Neural progenitor cell (in vitro differentiated cells): ENCODE measurements around the gene WFS1. TPM values are rescaled to one million over a fixed set of nuclear protein-coding genes. Genes with fewer than 3 reads are reported as not detected.
A peak's percentile ranks its signal among the peaks of the same experiment; 100 is the strongest.

ENCODE experiments used
- DNase-seq: peaks from one replicate; pipeline ENCODE4 v3.0.0-alpha.2; 2016; ENCODE audit warnings: low spot score
- H2AFZ ChIP-seq: fragments of 200-600 bp; sonication (generic); replicated peaks from 2 replicates; pipeline ENCODE4 v1.6.1; 2016; ENCODE audit warnings: antibody characterized with exemption
- H3F3A ChIP-seq: fragments of 200-600 bp; sonication (generic); 2 replicates; pipeline ENCODE4 v1.6.1; 2016; ENCODE audit warnings: antibody characterized with exemption, low read depth
- H3K27ac ChIP-seq: fragments of 200-600 bp; sonication (generic); 2 replicates; pipeline ENCODE4 v1.5.1; 2016; ENCODE audit warnings: mild to moderate bottlenecking
- H3K27me3 ChIP-seq: fragments of 200-600 bp; sonication (generic); 2 replicates; pipeline ENCODE4 v1.6.1; 2016; ENCODE audit warnings: mild to moderate bottlenecking, moderate library complexity
- H3K36me3 ChIP-seq: fragments of 200-600 bp; sonication (generic); 2 replicates; pipeline ENCODE4 v1.5.1; 2016
- H3K4me1 ChIP-seq: fragments of 200-600 bp; sonication (generic); 2 replicates; pipeline ENCODE4 v1.6.1; 2016; ENCODE audit warnings: mixed run types
- H3K4me2 ChIP-seq: fragments of 200-600 bp; sonication (generic); 2 replicates; pipeline ENCODE4 v1.6.1; 2016
- H3K4me3 ChIP-seq: fragments of 200-600 bp; sonication (generic); 2 replicates; pipeline ENCODE4 v1.5.1; 2016
- H3K79me2 ChIP-seq: fragments of 200-600 bp; sonication (generic); 2 replicates; pipeline ENCODE4 v1.6.1; 2016; ENCODE audit warnings: low read depth
- H3K9ac ChIP-seq: fragments of 200-600 bp; sonication (generic); 2 replicates; pipeline ENCODE4 v1.6.1; 2016
- H3K9me3 ChIP-seq: fragments of 200-600 bp; sonication (generic); 2 replicates; pipeline ENCODE4 v1.5.1; 2016; ENCODE audit warnings: low read depth
- H4K20me1 ChIP-seq: fragments of 200-600 bp; sonication (generic); 2 replicates; pipeline ENCODE4 v1.6.1; 2016; ENCODE audit warnings: low read depth
- H3K27ac Mint-ChIP-seq: 3 replicates; pipeline ENCODE4 v1.8.0; 2021; ENCODE audit warnings: mixed read lengths
- H3K27me3 Mint-ChIP-seq: 2 replicates; pipeline ENCODE4 v1.8.0; 2022; ENCODE audit warnings: low read depth, mild to moderate bottlenecking, inconsistent platforms, moderate library complexity, mixed read lengths; ENCODE audit not compliant: insufficient read depth
- H3K36me3 Mint-ChIP-seq: 3 replicates; pipeline ENCODE4 v1.8.0; 2021; ENCODE audit warnings: mixed read lengths
- H3K4me1 Mint-ChIP-seq: 3 replicates; pipeline ENCODE4 v1.8.0; 2021; ENCODE audit warnings: mixed read lengths
- H3K4me3 Mint-ChIP-seq: 3 replicates; pipeline ENCODE4 v1.8.0; 2021; ENCODE audit warnings: mild to moderate bottlenecking, moderate library complexity, mixed read lengths
- H3K9me3 Mint-ChIP-seq: 3 replicates; pipeline ENCODE4 v1.8.0; 2020; ENCODE audit warnings: mixed read lengths
- CTCF ChIP-seq: fragments of 200-600 bp; sonication (generic); IDR thresholded peaks from 2 replicates; pipeline ENCODE4 v1.5.1; 2017; ENCODE audit warnings: antibody characterized with exemption, mild to moderate bottlenecking
- EZH2 ChIP-seq: fragments of 200-600 bp; sonication (generic); IDR thresholded peaks from 2 replicates; pipeline ENCODE4 v1.6.1; 2017; ENCODE audit warnings: antibody characterized with exemption, mild to moderate bottlenecking, moderate library complexity
- EZH2phosphoT487 ChIP-seq: fragments of 200-600 bp; sonication (generic); IDR thresholded peaks from 2 replicates; pipeline ENCODE4 v1.6.1; 2017; ENCODE audit warnings: antibody characterized with exemption
- total RNA-seq: library from RNA; depleted of rRNA; stranded (reverse); fragments of >200 nt; gene quantifications from 2 replicates; pipeline ENCODE4 v1.2.3, GENCODE V29; 2015; ENCODE audit warnings: low replicate concordance

WFS1 gene
- total RNA-seq, 1 donor from 2014 or later: 8.8 TPM

GRCh38 chr4:6335040-6335590 lies 65.5 kb downstream of the WFS1 start:
- peaks cover 30% of the 10 kb centered on the region for H3K27me3 Mint-ChIP-seq

GRCh38 chr4:6336166-6336565 lies 66.5 kb downstream of the WFS1 start:
- no peak overlapping the region for H2AFZ ChIP-seq
- no peak overlapping the region for H3K9ac ChIP-seq
- Mint-ChIP-seq H3K4me3 (no peak overlapping the region), H3K27me3 (peaks cover 25% of the 10 kb centered on the region), H3K9me3 (peaks cover 2% of the 10 kb centered on the region), H3K27ac (no peak overlapping the region), H3K4me1 (peaks cover 19% of the 10 kb centered on the region), H3K36me3 (no peaks in the 10 kb centered on the region)
- TF ChIP-seq EZH2: no peak
- H3K4me2 ChIP-seq: no peak overlapping the region
- no peaks in the 10 kb centered on the region for H3K9me3 ChIP-seq
- no peaks in the 10 kb centered on the region for H3K79me2 ChIP-seq
- no peaks in the 10 kb centered on the region for H3K36me3 ChIP-seq
- no peak overlapping the region for H3K27ac ChIP-seq
- H3K4me1 ChIP-seq: peaks cover 12% of the 10 kb centered on the region
- peaks cover 6% of the 10 kb centered on the region for H3K27me3 ChIP-seq
- DNase-seq: no peak
- H3K4me3 ChIP-seq: no peak overlapping the region
- H4K20me1 ChIP-seq: no peaks in the 10 kb centered on the region
- H3F3A ChIP-seq: no peaks in the 10 kb centered on the region

More at GRCh38 chr4:6335040-6335590, 65.5 kb downstream of the WFS1 start:
- Histone ChIP-seq H3K9ac (no peak overlapping the region), H4K20me1 (no peaks in the 10 kb centered on the region), H3K4me1 (peaks cover 12% of the 10 kb centered on the region), H3K27ac (no peak overlapping the region), H3K4me2 (no peak overlapping the region), H2AFZ (no peak overlapping the region), H3K79me2 (no peaks in the 10 kb centered on the region), H3K4me3 (no peak overlapping the region), H3K9me3 (no peaks in the 10 kb centered on the region), H3K27me3 (peaks cover 6% of the 10 kb centered on the region), H3K36me3 (no peaks in the 10 kb centered on the region), H3F3A (no peaks in the 10 kb centered on the region)
- TF ChIP-seq CTCF: peak; percentile 28
- no peak for TF ChIP-seq EZH2phosphoT487
- no peak for TF ChIP-seq EZH2
- no peak for DNase-seq
- H3K4me1 Mint-ChIP-seq: peaks cover 17% of the 10 kb centered on the region
- H3K9me3 Mint-ChIP-seq: peaks cover 2% of the 10 kb centered on the region
- H3K4me3 Mint-ChIP-seq: no peak overlapping the region
- H3K27ac Mint-ChIP-seq: no peak overlapping the region
- no peaks in the 10 kb centered on the region for H3K36me3 Mint-ChIP-seq

GRCh38 chr4:6337331-6337935 lies 67.8 kb downstream of the WFS1 start:
- peaks cover 12% of the 10 kb centered on the region for H3K4me1 ChIP-seq
- H3K27ac Mint-ChIP-seq: no peak overlapping the region
- H3K36me3 Mint-ChIP-seq: no peaks in the 10 kb centered on the region
- no peaks in the 10 kb centered on the region for H3F3A ChIP-seq
- H3K27ac ChIP-seq: no peak overlapping the region
- H3K4me2 ChIP-seq: peak overlapping the region; percentile 27
- peaks cover 6% of the 10 kb centered on the region for H3K27me3 ChIP-seq
- H3K79me2 ChIP-seq: no peaks in the 10 kb centered on the region
- no peak overlapping the region for H2AFZ ChIP-seq
- H3K4me1 Mint-ChIP-seq: peaks cover 25% of the 10 kb centered on the region
- DNase-seq: peak; percentile 76
- H3K9me3 Mint-ChIP-seq: peaks cover 2% of the 10 kb centered on the region
- H3K4me3 Mint-ChIP-seq: no peak overlapping the region
- no peaks in the 10 kb centered on the region for H3K9me3 ChIP-seq
- H3K27me3 Mint-ChIP-seq: peaks cover 19% of the 10 kb centered on the region
- no peak for TF ChIP-seq EZH2
- no peak for TF ChIP-seq EZH2phosphoT487
- no peak for TF ChIP-seq CTCF
- H3K4me3 ChIP-seq: no peak overlapping the region
- H3K36me3 ChIP-seq: no peaks in the 10 kb centered on the region
- H4K20me1 ChIP-seq: peaks cover 2% of the 10 kb centered on the region
- H3K9ac ChIP-seq: no peak overlapping the region
